CD4-positive, alpha-beta T cell treated with Interleukin-4 for 1 hour (primary cell): Measurements from ENCODE around the gene ASB1.
"Not testable (repeated sequence)": the region's sequence is repeated elsewhere in the genome, so short reads cannot be mapped to it uniquely, and the experiment has no call there.

ENCODE experiments used
- DNase-seq, 2 donors: peaks; one replicate each; pipeline ENCODE4 v3.0.0-alpha.2; 2020 to 2022

The ASB1 gene

GRCh38 chr2:238404406-238405216 lies 22.1 kb upstream of the ASB1 start:
- no peak for DNase-seq

DNA sequence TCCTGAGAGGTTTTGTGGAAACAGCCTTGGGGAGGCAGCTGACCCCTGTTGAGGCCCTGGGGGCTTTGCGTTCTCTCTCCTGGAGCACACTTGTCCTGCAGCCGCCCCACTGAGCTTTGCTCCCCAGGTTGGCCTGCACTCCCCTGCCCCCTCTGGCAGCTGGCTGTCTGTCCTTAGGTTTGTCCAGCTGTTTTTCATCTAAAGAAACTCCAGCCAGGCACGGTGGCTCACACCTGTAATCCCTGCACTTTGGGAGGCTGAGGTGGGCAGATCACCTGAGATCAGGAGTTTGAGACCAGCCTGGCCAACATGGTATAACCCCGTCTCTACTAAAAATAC lies 21.5 kb upstream of the ASB1 start:
- DNase-seq: not testable (repeated sequence)

GRCh38 chr2:238406221-238406997 lies 20.3 kb upstream of the ASB1 start:
- no peak for DNase-seq

DNA sequence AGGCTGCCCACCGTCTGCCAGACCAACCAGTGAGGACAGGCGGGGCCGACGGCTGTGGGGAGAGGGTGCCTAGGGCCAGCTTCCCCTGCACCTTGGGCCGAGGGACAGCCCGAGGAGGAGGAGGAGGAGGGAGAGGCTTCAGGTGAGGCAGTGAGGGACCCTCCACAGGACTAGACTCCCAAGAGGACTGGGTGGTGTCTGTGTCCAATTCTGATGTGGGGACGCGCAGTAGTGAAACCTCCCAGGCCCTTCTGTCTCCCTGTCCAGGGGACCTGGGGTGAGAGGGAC lies 19.8 kb upstream of the ASB1 start:
- DNase-seq: no peak

- no peak for DNase-seq
Measured at GRCh38 chr2:238407566-238407965, 19.2 kb upstream of the ASB1 start.

GRCh38 chr2:238408615-238409340 lies 17.9 kb upstream of the ASB1 start:
- DNase-seq: no peak

DNA sequence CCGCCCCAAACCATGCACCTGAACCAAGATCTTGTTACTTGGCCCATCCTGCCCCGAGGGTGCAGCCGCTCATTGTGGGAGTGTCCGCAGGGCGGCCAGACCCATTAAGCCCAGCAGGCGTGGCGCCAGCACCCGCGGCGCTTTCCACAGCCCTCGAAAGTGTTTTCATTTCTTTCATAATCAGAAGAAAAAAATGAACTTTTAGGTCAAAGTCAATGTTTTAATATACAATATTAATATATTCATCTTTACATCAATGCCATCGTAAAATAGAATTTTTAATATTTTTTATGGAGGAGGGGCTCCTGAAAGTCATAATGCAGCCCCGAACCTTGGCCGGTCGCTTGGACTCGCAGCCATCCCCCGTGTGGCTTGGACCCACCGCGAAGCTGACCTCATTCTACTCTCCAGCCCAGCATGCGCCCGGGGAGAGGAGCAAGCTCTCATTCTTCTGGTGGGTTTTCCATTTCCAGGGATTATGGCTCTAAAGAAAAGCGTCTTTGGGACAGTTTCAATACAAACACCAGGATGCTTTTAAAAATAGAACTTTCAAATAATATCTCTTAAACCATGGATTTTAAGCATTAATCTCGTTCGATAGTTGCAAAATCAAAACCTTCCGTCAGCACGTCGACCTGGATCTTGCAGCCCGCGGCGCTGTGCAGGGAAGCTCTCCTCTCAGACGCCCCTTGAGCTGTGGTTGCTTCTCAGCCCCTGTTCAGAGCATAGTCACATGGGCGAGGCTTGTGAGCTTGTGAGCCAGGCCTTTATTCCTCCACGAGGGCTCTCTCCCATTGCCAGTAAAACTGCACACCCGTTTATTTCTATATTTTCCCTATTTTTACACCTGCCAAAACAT lies 17.2 kb upstream of the ASB1 start:
- no peak for DNase-seq

DNA sequence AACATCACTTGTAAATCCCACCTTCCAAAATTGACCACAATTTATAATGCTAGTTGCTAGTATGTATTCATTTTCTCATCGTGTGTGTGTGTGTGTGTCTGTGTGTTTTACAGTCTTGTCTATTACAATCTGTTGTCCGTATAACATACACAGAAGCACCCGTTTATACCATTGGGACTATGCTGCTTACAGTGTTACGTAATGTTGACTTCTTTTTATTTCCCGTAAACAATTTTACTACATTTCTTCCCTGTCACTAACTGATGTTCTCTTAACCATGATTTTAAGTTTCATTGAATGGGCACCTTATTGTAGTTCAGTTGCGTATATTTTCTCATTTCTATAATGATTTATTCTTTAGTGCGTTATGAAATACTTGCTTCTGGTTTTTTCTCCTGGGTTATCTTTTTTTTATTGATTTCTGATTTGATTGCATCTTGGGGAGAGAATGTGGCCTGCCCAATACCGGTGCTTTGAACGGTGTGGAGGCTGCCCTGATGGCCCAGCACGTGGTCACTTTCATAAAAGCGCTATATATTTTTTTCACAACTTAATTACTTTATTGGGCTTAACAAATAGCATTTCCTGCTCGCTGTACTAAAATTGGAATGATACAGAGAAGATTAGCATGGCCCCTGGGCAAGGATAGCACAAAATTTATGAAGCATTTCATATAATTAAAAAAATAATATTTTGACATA lies 14.5 kb upstream of the ASB1 start:
- DNase-seq: no peak

DNA sequence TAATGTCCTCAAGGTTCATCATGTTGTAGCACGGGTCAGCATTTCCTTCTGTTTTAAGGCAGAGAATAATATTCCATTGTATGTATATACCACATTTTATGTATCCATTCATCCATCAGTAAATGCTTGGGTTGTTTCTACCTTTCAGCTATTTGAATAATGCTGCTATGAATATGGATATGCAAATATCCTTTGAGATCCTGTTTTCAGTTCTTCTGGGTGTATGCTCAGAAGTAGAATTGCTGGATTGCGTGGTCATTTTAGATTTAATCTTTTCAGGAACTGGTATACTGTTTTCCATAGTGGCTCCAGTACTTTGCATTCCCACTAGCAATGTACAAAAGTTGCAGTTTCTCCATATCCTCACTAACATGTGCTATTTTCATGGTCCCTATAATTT lies 13.4 kb upstream of the ASB1 start:
- DNase-seq: no peak

- DNase-seq: no peak
Measured at GRCh38 chr2:238415036-238415764, 11.5 kb upstream of the ASB1 start.

- DNase-seq: no peak
Measured at GRCh38 chr2:238415893-238416292, 10.8 kb upstream of the ASB1 start.

GRCh38 chr2:238418196-238418998 lies 8.3 kb upstream of the ASB1 start:
- no peak for DNase-seq

- no peak for DNase-seq
Measured at GRCh38 chr2:238418999-238419546, 7.7 kb upstream of the ASB1 start.

GRCh38 chr2:238420442-238420841 lies 6.3 kb upstream of the ASB1 start:
- DNase-seq: no peak

GRCh38 chr2:238420878-238421694 lies 5.6 kb upstream of the ASB1 start:
- no peak for DNase-seq

DNA sequence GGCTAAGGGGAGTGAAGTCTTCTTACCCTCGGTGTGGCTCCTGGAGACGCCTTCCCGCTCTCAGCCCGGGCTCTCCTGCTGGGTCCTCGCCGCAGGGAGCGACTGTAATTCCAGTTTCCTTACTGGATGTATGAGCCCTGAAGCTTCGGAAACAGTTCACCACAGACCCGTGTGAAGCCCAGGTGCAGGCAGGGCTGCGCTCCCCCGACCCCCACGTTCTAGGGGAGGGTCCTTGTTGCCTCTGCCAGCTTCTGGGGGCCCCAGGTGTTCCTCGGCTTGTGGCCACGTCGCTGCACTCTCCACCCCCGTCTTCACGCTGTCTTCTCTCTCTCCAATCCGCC lies 5.1 kb upstream of the ASB1 start:
- DNase-seq: no peak

GRCh38 chr2:238422285-238422684 lies 4.4 kb upstream of the ASB1 start:
- DNase-seq: no peak

GRCh38 chr2:238422940-238423339 lies 3.8 kb upstream of the ASB1 start:
- DNase-seq: no peak

GRCh38 chr2:238423561-238424312 lies 3.0 kb upstream of the ASB1 start:
- DNase-seq: no peak
